Measurements from ENCODE around the gene PXDC1.
"Not testable (repeated sequence)": the region's sequence is repeated elsewhere in the genome, so short reads cannot be mapped to it uniquely, and the experiment has no call there.

Gene PXDC1

GRCh38 chr6:3707751-3708412 lies 43.6 kb downstream of the PXDC1 start:
- no peak for DNase-seq

GRCh38 chr6:3707024-3707423 lies 44.5 kb downstream of the PXDC1 start:
- DNase-seq = no peak

- no peak for DNase-seq
Observed at GRCh38 chr6:3706547-3706946, 45.0 kb downstream of the PXDC1 start.

GRCh38 chr6:3701631-3702030 lies 49.9 kb downstream of the PXDC1 start:
- DNase-seq = no peak

- no peak for DNase-seq
Observed at GRCh38 chr6:3699231-3699630, 52.3 kb downstream of the PXDC1 start.

GRCh38 chr6:3698021-3698420 lies 53.5 kb downstream of the PXDC1 start:
- no peak for DNase-seq

GRCh38 chr6:3697609-3698008 lies 53.9 kb downstream of the PXDC1 start:
- DNase-seq = no peak

GRCh38 chr6:3696525-3697088 lies 54.9 kb downstream of the PXDC1 start:
- DNase-seq = no peak

GRCh38 chr6:3695065-3695817 lies 56.3 kb downstream of the PXDC1 start:
- DNase-seq = no peak

- no peak for DNase-seq
Observed at GRCh38 chr6:3693831-3694230, 57.7 kb downstream of the PXDC1 start.

- no peak for DNase-seq
Observed at GRCh38 chr6:3690506-3690905, 61.0 kb downstream of the PXDC1 start.

- DNase-seq = no peak
Observed at GRCh38 chr6:3687847-3688246, 63.7 kb downstream of the PXDC1 start.

- no peak for DNase-seq
Observed at GRCh38 chr6:3683331-3683730, 68.2 kb downstream of the PXDC1 start.

- DNase-seq = no peak
Observed at GRCh38 chr6:3678946-3679345, 72.6 kb downstream of the PXDC1 start.

- DNase-seq = not testable (repeated sequence)
Observed at GRCh38 chr6:3677751-3678150, 73.8 kb downstream of the PXDC1 start.

GRCh38 chr6:3677351-3677750 lies 74.2 kb downstream of the PXDC1 start:
- DNase-seq = not testable (repeated sequence)
